Esophagus squamous epithelium (tissue), 5 donors: Measurements from ENCODE around the gene CXCL17. TPM values are rescaled to one million over a fixed set of nuclear protein-coding genes. Genes with fewer than 3 reads are reported as not detected.
A peak's percentile ranks its signal among the peaks of the same experiment; 100 is the strongest.

Source experiments
- DNase-seq: peaks from one replicate; lab custom pipeline; 2025; lab: John Stamatoyannopoulos, UW
- H3K27ac ChIP-seq, 4 donors: fragments of 200-600 bp; sonication (generic); one replicate each; pipeline ENCODE4 v1.5.1; 2016 to 2019; ENCODE audit warnings: mild to moderate bottlenecking in 1 of 4
- H3K27me3 ChIP-seq, 4 donors: fragments of 200-600 bp; sonication (generic); 1 replicate in 3 of 4; 2 replicates in 1 of 4; pipeline versions ENCODE4 v1.5.1 to v1.6.0; 2017 to 2021; ENCODE audit warnings: antibody characterized with exemption in 1 of 4
- H3K36me3 ChIP-seq, 3 donors: fragments of 200-600 bp; sonication (generic); one replicate each; pipeline ENCODE4 v1.5.1; 2016 to 2019
- H3K4me1 ChIP-seq, 3 donors: fragments of 200-600 bp; sonication (generic); one replicate each; pipeline ENCODE4 v1.5.1; 2017 to 2019
- H3K4me3 ChIP-seq, 4 donors: fragments of 200-600 bp; sonication (generic); 1 replicate in 3 of 4; 2 replicates in 1 of 4; pipeline ENCODE4 v1.5.1; 2016 to 2019; ENCODE audit warnings: mild to moderate bottlenecking in 2 of 4, moderate library complexity in 1 of 4
- H3K9me3 ChIP-seq, 3 donors: fragments of 200-600 bp; sonication (generic); one replicate each; pipeline ENCODE4 v1.5.1; 2016 to 2019
- POLR2A ChIP-seq, 4 donors: fragments of 450-650 bp; IDR thresholded peaks; one replicate each; pipeline ENCODE4 v1.6.1; 2017; ENCODE audit warnings: antibody characterized with exemption in 4 of 4, mild to moderate bottlenecking in 4 of 4, moderate library complexity in 3 of 4
- WGBS, 2 donors: methylation state at CpG; one replicate each; pipeline ENCODE4 v1.1.5; 2018; 5-methylcytosine and 5-hydroxymethylcytosine counted together
- intact Hi-C: fragments of 100-400 bp; cut with DNase I; formaldehyde crosslinking; loops from one replicate; pipeline ENCODE4 v1.15.0; 2022
- total RNA-seq, 4 donors: library from RNA; depleted of rRNA; stranded (reverse); fragments of >200 nt; gene quantifications; one replicate each; pipeline ENCODE4 v1.1.0, GENCODE V29; 2016
- TF ChIP-seq, protein P1 (sequence below), 6 experiments: fragments of 450-650 bp in 4 of 6; fragments of 200-600 bp in 2 of 6; sonication (generic) in 2 of 6; IDR thresholded peaks; one replicate each; pipeline ENCODE4 v1.5.1; 2016 to 2019; ENCODE audit warnings: antibody characterized with exemption in 6 of 6, mild to moderate bottlenecking in 4 of 6, moderate library complexity in 4 of 6
- donor health status: DM: yes; HTN: yes; CAD: no.

Gene CXCL17
- total RNA-seq, 4 donors from 2014 or later = 19.3 to 97.7 (median 33.8) TPM

DNA sequence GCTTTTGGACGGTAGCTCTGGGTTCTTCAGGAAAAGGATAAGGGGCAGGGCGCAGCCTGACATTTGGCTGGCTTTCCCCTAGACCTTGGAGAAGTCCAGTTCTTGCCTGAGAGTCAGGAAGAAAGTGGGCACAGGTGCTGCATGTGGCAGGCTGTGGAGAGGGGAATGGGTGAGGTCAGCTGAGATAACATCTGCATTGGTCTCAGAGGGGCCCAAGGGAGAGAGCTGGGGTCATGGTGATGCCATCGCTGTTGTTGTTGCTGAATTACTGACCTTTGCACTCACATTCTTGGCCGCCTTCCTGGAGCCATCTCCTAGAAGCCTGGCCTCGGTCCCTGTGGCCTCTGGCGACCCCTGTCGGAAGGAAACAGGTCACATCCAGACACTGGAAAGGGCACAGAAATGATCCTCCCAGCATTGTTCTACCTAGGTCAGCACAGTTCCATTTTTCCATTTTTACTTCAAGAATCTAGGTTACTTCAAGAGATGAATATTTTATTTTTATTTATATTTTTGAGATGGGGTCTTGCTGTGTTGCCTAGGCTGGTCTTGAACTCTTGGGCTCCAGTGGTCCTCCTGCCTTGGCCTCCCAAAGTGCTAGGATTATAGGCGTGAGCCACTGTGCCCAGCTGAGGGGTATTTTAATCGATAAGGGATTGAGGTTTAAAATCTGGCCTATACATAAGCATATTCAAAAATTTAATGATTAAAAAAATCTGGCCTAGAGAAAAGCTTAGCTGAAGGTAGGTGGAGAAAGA is 9.1 kb downstream of the CXCL17 start:
- Histone ChIP-seq H3K4me3 (no peak overlapping the region), H3K9me3 (no peaks in the 10 kb centered on the region), H3K36me3 (peaks cover 0 to 4% (median 0%) of the 10 kb centered on the region in 3 donors), H3K4me1 (peaks cover 0 to 19% (median 5%) of the 10 kb centered on the region in 3 donors), H3K27me3 (no peaks in the 10 kb centered on the region), H3K27ac (peak overlapping the region in 3 of 4 donors; percentile 34 to 60 (median 45))
- DNase-seq = no peak
- intact Hi-C loops = no loop called here
- TF ChIP-seq POLR2A (IDR thresholded peaks at IDR 0.05) = no peak
- TF ChIP-seq, protein P1, sequence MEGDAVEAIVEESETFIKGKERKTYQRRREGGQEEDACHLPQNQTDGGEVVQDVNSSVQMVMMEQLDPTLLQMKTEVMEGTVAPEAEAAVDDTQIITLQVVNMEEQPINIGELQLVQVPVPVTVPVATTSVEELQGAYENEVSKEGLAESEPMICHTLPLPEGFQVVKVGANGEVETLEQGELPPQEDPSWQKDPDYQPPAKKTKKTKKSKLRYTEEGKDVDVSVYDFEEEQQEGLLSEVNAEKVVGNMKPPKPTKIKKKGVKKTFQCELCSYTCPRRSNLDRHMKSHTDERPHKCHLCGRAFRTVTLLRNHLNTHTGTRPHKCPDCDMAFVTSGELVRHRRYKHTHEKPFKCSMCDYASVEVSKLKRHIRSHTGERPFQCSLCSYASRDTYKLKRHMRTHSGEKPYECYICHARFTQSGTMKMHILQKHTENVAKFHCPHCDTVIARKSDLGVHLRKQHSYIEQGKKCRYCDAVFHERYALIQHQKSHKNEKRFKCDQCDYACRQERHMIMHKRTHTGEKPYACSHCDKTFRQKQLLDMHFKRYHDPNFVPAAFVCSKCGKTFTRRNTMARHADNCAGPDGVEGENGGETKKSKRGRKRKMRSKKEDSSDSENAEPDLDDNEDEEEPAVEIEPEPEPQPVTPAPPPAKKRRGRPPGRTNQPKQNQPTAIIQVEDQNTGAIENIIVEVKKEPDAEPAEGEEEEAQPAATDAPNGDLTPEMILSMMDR (IDR thresholded peaks at IDR 0.05) = peak in 5 of 6 experiments; percentile 58 to 75 (median 63)
- 39% methylated on average over 9 of the region's 9 CpGs for WGBS, 2 donors

- Histone ChIP-seq H3K4me3 (no peak overlapping the region), H3K27me3 (no peaks in the 10 kb centered on the region), H3K9me3 (no peaks in the 10 kb centered on the region), H3K4me1 (peaks cover 0 to 16% (median 3%) of the 10 kb centered on the region in 3 donors), H3K36me3 (peaks cover 0 to 4% (median 0%) of the 10 kb centered on the region in 3 donors), H3K27ac (no peak overlapping the region)
- TF ChIP-seq, protein P1 (IDR thresholded peaks at IDR 0.05) = no peak
- no peak for TF ChIP-seq POLR2A (IDR thresholded peaks at IDR 0.05)
- WGBS, 2 donors = 85 to 93% methylated on average over 1 of the region's 1 CpG
- intact Hi-C loops = no loop called here
- no peak for DNase-seq
Measured at GRCh38 chr19:42431486-42431885, 11.3 kb downstream of the CXCL17 start.

DNA sequence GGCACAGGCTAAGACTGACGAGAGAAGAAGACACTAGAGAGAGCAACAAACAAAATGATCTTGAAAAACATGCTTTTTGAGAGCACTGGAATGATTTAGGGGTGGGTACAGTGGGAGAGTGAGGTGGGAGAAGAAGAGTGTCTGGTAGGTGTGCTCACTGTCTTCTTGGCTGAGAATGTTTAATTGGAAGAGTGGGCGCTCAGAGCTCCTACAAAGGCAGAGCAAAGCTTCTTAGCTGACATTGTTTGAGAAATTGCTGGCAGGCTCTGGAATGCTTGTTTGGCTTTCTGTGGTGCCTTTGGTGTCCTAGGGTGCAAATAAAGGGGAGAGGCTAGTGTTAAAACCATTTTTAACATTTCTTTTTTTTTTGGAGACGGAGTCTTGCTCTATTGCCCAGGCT is 14.1 kb downstream of the CXCL17 start:
- peaks cover 4 to 23% (median 11%) of the 10 kb centered on the region in 3 donors for H3K4me1 ChIP-seq
- H3K4me3 ChIP-seq = no peak overlapping the region
- H3K9me3 ChIP-seq = no peaks in the 10 kb centered on the region
- H3K36me3 ChIP-seq = peaks cover 0 to 4% (median 0%) of the 10 kb centered on the region in 3 donors
- intact Hi-C loops = no loop called here
- TF ChIP-seq, protein P1 (IDR thresholded peaks at IDR 0.05) = no peak
- no peak for TF ChIP-seq POLR2A (IDR thresholded peaks at IDR 0.05)
- no peak overlapping the region for H3K27ac ChIP-seq
- peaks cover 0 to 11% (median 0%) of the 10 kb centered on the region in 4 donors for H3K27me3 ChIP-seq
- WGBS, 2 donors = 77 to 84% methylated on average over 3 of the region's 3 CpGs
- no peak for DNase-seq

GRCh38 chr19:42427313-42427712 is 15.4 kb downstream of the CXCL17 start, which contains the start of gene LIPE:
Gene LIPE, minus strand, starts transcription at chr19:42427388. Its CDS starts 239 bp downstream, at chr19:42427149.
- intact Hi-C loops = no loop called here
- peaks cover 13 to 23% (median 17%) of the 10 kb centered on the region in 3 donors for H3K4me1 ChIP-seq

More at GRCh38 chr19:42427313-42427712, 15.4 kb downstream of the CXCL17 start, which contains the start of gene LIPE:
- Histone ChIP-seq H3K9me3 (no peaks in the 10 kb centered on the region), H3K36me3 (peaks cover 0 to 4% (median 0%) of the 10 kb centered on the region in 3 donors), H3K27ac (no peak within 1 kb of the TSS), H3K27me3 (peaks cover 0 to 11% (median 0%) of the 10 kb centered on the region in 4 donors), H3K4me3 (no peak within 1 kb of the TSS)
- 74 to 81% methylated on average over 4 of the region's 4 CpGs for WGBS, 2 donors
- DNase-seq = no peak
- TF ChIP-seq POLR2A (IDR thresholded peaks at IDR 0.05) = no peak
- TF ChIP-seq, protein P1 (IDR thresholded peaks at IDR 0.05) = no peak
